Glomerular visceral epithelial cell (primary cell): ENCODE measurements around the gene BICD2.

Experiments used
- DNase-seq: peaks from one replicate; pipeline ENCODE4 v3.0.0-alpha.2; 2016; ENCODE audit errors: extremely low spot score

The BICD2 gene

DNA sequence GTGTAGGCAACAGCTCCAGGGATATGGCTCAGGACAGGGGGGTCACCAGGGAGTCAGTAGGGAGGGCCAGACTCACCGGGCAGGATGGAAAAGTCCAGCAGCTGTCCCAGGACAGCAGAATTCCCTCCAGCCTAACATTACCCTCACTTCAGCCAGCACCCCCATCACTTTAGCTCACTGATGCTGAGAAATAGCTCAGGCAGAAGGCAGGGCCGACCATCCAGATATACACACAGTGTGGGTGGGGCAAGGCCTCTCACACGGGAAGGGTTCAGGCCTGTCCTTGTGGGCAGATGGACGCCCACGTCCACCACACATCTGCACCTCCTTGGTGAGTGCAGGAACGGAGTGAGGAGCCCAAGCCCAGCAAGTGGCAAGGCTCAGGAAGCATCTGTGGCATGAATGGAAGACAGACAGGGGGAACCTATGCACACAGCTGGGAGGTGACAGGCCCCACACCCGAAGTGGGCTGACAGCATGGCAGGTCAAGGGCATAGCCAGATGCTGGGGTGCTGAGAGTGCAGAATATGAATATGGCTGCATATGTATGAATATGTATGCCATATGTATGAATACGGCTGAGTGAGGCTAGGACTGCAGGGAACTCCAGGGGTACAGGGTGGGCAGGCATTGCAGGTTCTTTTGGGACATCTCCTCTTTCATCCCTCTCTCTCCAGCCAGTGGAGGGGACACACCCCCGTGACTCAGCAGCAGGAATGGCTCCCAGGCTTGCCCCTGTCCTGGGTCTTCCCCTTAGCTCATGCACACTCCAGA, 17.0 kb downstream of the BICD2 start:
- DNase-seq: peak; percentile 18

DNA sequence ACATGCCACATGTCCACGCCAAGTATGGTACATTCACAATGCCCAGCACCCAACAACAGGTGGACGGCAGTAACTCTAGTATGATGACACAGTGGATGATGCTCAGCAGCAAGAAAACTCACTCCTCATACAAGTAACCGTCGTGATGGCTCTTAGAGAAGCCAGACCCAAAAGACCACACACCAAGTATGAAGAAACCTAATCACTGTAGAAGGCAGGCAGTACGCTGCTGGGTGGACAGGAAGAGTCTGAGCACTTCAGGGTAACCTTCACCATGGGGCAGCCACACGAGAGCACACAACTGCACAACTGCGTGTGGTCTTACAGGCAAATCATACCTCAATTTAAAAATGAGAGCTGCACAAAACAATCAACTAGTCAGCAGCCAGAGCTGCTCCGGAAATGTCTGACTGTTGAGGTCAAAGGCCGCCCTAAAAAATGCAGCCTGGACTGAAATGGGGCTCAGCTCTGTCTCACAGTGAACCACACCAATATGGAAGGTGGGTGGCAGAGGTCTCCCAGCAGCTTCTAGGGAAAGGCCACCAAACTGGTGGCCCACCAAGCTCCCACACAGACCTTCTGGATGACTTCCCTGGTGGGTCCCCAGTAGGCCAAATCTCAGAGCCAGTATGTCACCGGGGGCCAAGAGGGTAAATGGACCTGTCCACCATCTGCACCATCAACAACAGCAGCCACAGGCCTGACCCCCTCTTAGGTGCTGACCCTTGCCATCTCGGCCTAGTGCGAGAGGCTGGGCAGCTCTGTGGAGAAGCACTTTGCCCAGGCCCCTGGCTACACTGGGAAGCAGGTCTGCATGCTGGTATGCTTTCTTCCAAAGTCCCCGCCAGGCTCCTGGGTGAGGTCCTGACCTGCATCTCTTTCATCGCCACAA, 17.8 kb downstream of the BICD2 start:
- DNase-seq: no peak

GRCh38 chr9:92745881-92746280, 18.8 kb downstream of the BICD2 start:
- no peak for DNase-seq

DNA sequence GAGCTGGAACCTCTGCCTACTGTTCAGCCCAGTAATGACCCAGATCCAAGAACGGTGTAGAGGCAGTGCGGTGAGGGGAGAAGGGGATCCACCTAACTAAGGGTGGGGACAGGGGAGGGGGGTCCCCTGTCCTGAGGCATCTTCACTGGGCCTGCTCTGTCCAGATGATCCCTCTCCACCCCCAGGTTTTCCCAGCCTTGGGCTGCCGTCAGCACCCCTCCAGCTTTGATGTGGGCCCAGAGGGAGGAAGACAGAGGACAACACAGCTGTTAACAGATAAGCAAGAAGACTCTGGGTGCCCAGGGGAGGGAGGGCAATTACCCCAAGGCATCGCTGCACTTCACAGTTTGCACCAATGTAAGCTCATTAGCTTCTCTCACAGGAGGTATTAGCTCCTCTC, 19.3 kb downstream of the BICD2 start:
- DNase-seq: no peak

GRCh38 chr9:92740969-92741368, 23.7 kb downstream of the BICD2 start:
- no peak for DNase-seq

- no peak for DNase-seq
Observed at GRCh38 chr9:92740446-92740961, 24.1 kb downstream of the BICD2 start.

- no peak for DNase-seq
Observed at GRCh38 chr9:92740009-92740408, 24.6 kb downstream of the BICD2 start.

DNA sequence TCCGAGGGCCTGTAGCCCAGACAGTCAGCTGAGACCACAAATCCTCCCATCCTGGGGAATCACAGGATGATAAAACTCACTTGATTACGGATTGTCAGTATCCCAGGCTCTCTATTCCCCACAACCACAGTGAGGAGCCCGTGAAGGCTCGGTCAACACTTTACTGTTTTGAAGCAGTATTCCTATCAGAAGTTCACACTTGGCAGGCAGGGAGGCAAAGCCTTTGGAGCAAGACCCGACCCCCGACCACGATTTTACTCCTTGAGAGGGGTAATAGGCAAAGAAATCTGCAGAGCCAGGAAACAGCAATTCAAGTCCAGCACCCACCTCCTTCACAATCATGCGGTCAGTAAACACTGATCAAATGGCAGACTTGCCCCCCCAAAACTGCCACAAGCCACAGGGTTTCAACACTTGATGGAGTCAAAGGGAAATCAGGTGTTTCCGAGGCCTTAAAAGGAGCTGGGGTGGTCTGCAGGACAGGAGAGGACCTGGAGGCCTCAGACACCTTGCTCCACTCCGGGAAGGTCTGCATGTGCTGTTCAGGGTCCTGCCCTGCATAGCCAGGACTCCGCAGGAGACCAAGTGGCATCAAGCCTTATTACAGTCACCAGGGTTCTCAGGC, 25.2 kb downstream of the BICD2 start:
- DNase-seq: no peak

- no peak for DNase-seq
Observed at GRCh38 chr9:92738661-92739081, 26.0 kb downstream of the BICD2 start.

GRCh38 chr9:92737611-92738299, 26.9 kb downstream of the BICD2 start:
- no peak for DNase-seq

GRCh38 chr9:92737216-92737606, 27.4 kb downstream of the BICD2 start:
- DNase-seq: no peak

DNA sequence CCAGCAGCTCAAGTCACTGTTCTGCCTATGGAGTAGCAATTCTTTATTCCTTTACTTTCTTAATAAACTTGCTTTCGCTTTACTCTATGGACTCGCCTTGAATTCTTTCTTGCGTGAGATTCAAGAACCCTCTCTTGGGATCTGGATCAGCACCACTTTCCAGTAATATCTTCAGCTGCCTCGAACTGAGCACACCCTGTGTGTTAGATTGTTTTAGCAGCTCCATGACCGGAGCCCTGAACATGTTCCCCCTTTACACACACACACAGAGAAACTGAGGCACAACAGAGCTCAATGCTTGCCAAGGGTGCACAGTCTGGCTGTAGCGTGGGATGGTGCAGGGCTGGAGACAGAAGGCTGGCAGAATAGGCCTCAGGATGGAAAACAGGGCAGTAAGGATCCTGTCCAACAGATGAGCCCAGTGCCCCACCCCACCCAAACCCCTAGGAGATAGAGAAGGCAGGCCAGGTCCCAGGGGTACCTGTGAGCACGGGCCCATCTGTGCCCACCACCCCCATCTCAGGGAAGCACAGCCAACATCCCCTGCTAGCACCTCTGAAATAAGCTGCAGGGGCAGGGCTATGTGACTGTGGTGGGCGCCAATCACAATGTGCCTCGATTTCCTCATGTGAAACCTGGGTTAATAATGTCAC, 27.9 kb downstream of the BICD2 start:
- DNase-seq: no peak

DNA sequence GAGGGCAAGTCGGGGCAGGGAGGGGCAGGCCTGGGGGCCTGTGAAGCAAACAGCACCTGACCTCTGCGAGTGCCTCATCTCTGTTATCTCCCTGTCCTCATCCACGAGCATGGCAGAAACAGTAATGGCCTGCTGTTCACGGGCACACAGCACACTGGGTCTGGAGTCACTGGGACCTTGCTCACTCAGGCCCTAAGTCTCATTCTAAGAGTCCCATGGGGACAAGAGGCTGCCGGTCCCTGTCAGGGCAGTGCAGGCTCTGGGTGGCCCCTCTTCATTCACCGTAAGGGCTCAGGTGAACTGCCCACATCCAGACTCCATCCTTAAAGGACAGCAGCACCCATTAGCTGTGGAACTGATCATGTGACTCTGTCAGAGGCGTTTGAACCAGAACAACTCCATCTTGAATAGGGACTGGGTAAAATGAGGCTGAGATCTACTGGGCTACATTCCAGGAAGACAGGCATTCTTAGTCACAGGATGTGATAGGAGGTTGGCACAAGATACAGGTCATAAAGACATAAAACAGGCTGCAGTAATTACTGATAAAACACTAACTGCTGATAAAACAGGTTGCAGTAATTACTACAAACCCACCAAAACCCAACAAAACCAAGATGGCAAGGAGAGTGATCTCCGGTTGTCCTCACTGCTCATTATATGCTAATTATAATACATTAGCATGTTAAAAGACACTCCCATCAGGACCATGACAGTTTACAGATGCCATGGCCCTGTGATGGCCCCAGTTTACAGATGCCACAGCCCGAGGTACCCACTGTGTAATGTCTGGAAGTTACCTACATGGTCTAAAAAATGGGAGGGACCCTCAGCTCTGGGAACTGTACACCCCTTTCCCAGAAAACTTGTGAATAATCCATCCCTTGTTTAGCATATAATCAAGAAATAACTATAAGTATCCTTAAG, 28.7 kb downstream of the BICD2 start:
- no peak for DNase-seq

GRCh38 chr9:92734931-92735635, 29.6 kb downstream of the BICD2 start:
- no peak for DNase-seq

- no peak for DNase-seq
Observed at GRCh38 chr9:92730897-92731296, 33.7 kb downstream of the BICD2 start.

- DNase-seq: no peak
Observed at GRCh38 chr9:92729735-92730155, 34.9 kb downstream of the BICD2 start.

- DNase-seq: no peak
Observed at GRCh38 chr9:92728831-92729734, 35.5 kb downstream of the BICD2 start.
